Transverse colon (tissue), 4 donors: ENCODE measurements around the gene PAQR7. TPM values are rescaled to one million over a fixed set of nuclear protein-coding genes. Genes with fewer than 3 reads are reported as not detected.

Source experiments
- DNase-seq: peaks from one replicate; pipeline ENCODE4 v3.0.0-alpha.2; 2019
- H3K27ac ChIP-seq, 4 donors: fragments of 200-600 bp; sonication (generic); 2 replicates each; pipeline ENCODE4 v1.5.1; 2016 to 2018; ENCODE audit warnings: inconsistent platforms in 4 of 4
- H3K27me3 ChIP-seq: fragments of 200-600 bp; sonication (generic); 2 replicates; pipeline ENCODE4 v1.5.1; 2017; ENCODE audit warnings: inconsistent platforms
- H3K36me3 ChIP-seq, 4 donors: fragments of 200-600 bp; sonication (generic); 2 replicates each; pipeline ENCODE4 v1.5.1; 2017 to 2019; ENCODE audit warnings: inconsistent platforms in 4 of 4
- H3K4me1 ChIP-seq, 4 donors: fragments of 200-600 bp; sonication (generic); 2 replicates each; pipeline ENCODE4 v1.5.1; 2017 to 2020; ENCODE audit warnings: inconsistent platforms in 4 of 4
- H3K4me3 ChIP-seq, 4 donors: fragments of 200-600 bp; sonication (generic); 1 replicate in 1 of 4; 2 replicates in 3 of 4; pipeline versions ENCODE4 v1.5.1 to v1.6.1; 2017 to 2019; ENCODE audit warnings: inconsistent platforms in 4 of 4
- H3K9me3 ChIP-seq, 2 donors: fragments of 200-600 bp; sonication (generic); 2 replicates each; pipeline ENCODE4 v1.5.1; 2017 to 2019; ENCODE audit warnings: inconsistent platforms in 2 of 2
- EP300 ChIP-seq: sonication (generic); formaldehyde crosslinking; IDR thresholded peaks from one replicate; pipeline ENCODE4 v1.6.1; 2017; ENCODE audit warnings: antibody characterized with exemption, low read depth
- POLR2A ChIP-seq: fragments of 450-650 bp; IDR thresholded peaks from one replicate; pipeline ENCODE4 v1.6.1; 2016; ENCODE audit warnings: antibody characterized with exemption, mild to moderate bottlenecking, moderate library complexity
- POLR2AphosphoS5 ChIP-seq, 3 donors: sonication (generic); formaldehyde crosslinking; IDR thresholded peaks; one replicate each; pipeline ENCODE4 v1.6.1; 2016; ENCODE audit warnings: antibody characterized with exemption in 3 of 3
- WGBS, 2 donors: methylation state at CpG; one replicate each; pipeline ENCODE4 v1.1.5; 2018; ENCODE audit warnings: low coverage in 1 of 2; 5-methylcytosine and 5-hydroxymethylcytosine counted together
- in situ Hi-C, 4 donors: fragments of 200-750 bp; cut with MboI; loops; one replicate each; pipeline versions ENCODE4 v1.15.0 to v1.15.1; 2017; ENCODE audit warnings: low sequenced_read_pairs in 3 of 4, low pct_ligation_motif_present in 1 of 4, low pct_unique_long_range_greater_than_20kb in 1 of 4
- intact Hi-C: fragments of 100-400 bp; cut with DNase I; formaldehyde crosslinking; loops from one replicate; pipeline ENCODE4 v1.15.1; 2023; ENCODE audit warnings: low total_unique reads
- total RNA-seq, 4 donors: library from RNA; depleted of rRNA; stranded (reverse); fragments of >200 nt; gene quantifications; one replicate each; pipeline ENCODE4 v1.1.0, GENCODE V29; 2016
- TF ChIP-seq, protein P1 (sequence below), 5 experiments: fragments of 200-600 bp in 3 of 5; fragments of 450-650 bp in 2 of 5; sonication (generic) in 3 of 5; IDR thresholded peaks; 1 replicate in 2 of 5; 2 replicates in 3 of 5; pipeline ENCODE4 v1.5.1; 2016 to 2017; ENCODE audit warnings: antibody characterized with exemption in 5 of 5, inconsistent platforms in 3 of 5, mild to moderate bottlenecking in 2 of 5, moderate library complexity in 1 of 5

PAQR7 gene
- total RNA-seq, 4 donors from 2014 or later = 2.0 to 2.4 (median 2.4) TPM; not detected in 1

DNA sequence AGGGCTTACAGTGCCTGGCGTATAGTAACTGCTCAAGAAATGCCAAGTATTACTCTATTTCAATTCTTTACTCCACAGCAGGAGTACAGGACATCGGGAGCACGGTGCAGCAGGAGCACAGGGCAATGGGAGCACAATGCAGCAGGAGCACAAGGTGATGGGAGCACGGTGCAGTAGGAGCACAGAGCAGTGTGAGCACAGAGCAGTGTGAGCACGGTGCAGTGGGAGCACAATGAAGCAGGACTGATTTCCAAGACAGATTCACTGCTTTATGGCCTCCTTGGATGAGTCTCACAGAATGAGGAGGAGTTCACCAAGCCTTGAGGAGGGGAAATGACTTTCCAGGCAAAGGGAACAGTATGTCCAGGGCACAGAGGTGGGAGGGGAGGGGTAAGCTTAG is 5.0 kb upstream of the PAQR7 start:
- no peak for DNase-seq
- no peaks in the 10 kb centered on the region for H3K27me3 ChIP-seq
- H3K36me3 ChIP-seq = no peaks in the 10 kb centered on the region
- 89 to 94% methylated on average over 5 of the region's 5 CpGs for WGBS, 2 donors
- H3K27ac ChIP-seq = no peak overlapping the region
- peaks cover 0 to 8% (median 4%) of the 10 kb centered on the region in 4 donors for H3K4me1 ChIP-seq
- intact Hi-C loops (no loop called here), in situ Hi-C loops (no loop called here)
- H3K9me3 ChIP-seq = no peaks in the 10 kb centered on the region
- H3K4me3 ChIP-seq = no peak overlapping the region
- TF ChIP-seq POLR2AphosphoS5 (IDR thresholded peaks at IDR 0.05) (no peak), POLR2A (no peak), EP300 (no peak)
- TF ChIP-seq, protein P1, sequence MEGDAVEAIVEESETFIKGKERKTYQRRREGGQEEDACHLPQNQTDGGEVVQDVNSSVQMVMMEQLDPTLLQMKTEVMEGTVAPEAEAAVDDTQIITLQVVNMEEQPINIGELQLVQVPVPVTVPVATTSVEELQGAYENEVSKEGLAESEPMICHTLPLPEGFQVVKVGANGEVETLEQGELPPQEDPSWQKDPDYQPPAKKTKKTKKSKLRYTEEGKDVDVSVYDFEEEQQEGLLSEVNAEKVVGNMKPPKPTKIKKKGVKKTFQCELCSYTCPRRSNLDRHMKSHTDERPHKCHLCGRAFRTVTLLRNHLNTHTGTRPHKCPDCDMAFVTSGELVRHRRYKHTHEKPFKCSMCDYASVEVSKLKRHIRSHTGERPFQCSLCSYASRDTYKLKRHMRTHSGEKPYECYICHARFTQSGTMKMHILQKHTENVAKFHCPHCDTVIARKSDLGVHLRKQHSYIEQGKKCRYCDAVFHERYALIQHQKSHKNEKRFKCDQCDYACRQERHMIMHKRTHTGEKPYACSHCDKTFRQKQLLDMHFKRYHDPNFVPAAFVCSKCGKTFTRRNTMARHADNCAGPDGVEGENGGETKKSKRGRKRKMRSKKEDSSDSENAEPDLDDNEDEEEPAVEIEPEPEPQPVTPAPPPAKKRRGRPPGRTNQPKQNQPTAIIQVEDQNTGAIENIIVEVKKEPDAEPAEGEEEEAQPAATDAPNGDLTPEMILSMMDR (IDR thresholded peaks at IDR 0.05) = no peak

DNA sequence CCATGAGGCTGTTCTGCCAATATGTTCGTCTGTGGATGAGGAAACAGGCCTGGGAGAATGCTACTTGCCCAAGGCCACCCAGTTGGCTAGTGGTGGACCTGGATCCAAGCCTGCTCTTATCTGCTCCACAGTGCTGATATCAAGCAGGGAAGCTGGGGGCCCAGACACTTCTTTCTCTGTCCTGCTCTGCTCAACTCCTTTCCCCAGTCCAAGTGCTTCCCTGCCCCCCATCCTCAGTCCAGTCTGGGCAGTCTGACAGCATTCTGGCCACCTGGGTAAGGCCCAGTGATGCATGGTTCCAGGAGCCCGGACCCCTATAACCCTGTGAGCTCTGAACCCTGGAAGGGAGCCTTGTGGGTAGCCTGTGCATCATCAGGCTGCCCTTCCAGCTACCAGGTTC is 4.2 kb upstream of the PAQR7 start:
- no peak for DNase-seq
- intact Hi-C loops = no loop called here
- Histone ChIP-seq H3K9me3 (no peaks in the 10 kb centered on the region), H3K27me3 (no peaks in the 10 kb centered on the region), H3K27ac (no peak overlapping the region), H3K4me1 (peaks cover 3 to 15% (median 9%) of the 10 kb centered on the region in 4 donors), H3K36me3 (no peaks in the 10 kb centered on the region), H3K4me3 (no peak overlapping the region)
- no peak for TF ChIP-seq POLR2AphosphoS5 (IDR thresholded peaks at IDR 0.05)
- TF ChIP-seq EP300 = no peak
- TF ChIP-seq, protein P1 (IDR thresholded peaks at IDR 0.05) = no peak
- no peak for TF ChIP-seq POLR2A
- 61% methylated on average over 2 of the region's 2 CpGs; no CpG with 5 or more reads in 1 of the 2 donors for WGBS, 2 donors
- in situ Hi-C loops = no loop called here

DNA sequence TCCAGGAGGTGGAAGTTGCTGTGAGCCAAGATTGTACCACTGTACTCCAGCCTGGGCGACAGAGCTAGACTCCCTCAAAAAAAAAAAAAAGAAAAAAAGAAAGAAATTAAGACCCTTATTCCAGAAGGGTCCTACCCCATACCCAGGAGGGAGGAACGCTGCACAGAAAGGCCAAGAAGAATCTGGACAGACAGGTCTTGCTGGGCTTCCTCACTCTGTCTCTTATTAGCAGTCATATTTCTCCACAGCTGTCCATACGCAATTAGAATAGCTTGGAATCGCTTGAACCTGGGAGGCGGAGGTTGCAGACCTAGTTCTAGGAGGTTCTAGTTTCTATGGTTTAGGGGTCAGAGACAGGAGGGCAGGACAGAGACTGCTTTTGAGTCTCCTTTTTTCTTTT is 3.2 kb upstream of the PAQR7 start:
- WGBS, 2 donors = 60 to 68% methylated on average over 1 to 5 of the region's 5 CpGs
- Histone ChIP-seq H3K27ac (no peak overlapping the region), H3K9me3 (no peaks in the 10 kb centered on the region), H3K27me3 (no peaks in the 10 kb centered on the region), H3K36me3 (no peaks in the 10 kb centered on the region), H3K4me3 (no peak overlapping the region), H3K4me1 (peaks cover 8 to 20% (median 16%) of the 10 kb centered on the region in 4 donors)
- in situ Hi-C loops (no loop called here), intact Hi-C loops (no loop called here)
- TF ChIP-seq POLR2AphosphoS5 (IDR thresholded peaks at IDR 0.05) (no peak), POLR2A (no peak), EP300 (no peak)
- TF ChIP-seq, protein P1 (IDR thresholded peaks at IDR 0.05) = no peak
- DNase-seq = no peak

DNA sequence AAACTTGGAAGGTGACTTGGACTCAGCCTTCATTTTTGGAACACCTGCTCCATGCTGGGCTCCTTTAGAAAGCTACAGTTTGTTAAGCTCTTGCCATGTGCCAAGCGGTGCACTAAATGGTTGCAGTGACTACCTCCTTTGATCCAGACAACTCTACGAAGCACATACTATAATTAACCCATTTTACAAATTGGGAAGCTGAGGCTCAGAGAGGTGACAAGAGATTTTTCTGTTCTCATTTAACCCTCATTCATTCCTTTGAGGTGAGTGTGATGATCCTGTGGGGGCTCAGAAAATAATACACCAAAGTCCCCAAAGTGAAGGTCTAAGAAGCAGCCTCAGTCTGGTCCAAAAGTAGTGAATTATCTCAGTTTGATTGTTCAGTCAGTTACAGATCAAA is 1.6 kb upstream of the PAQR7 start:
- Histone ChIP-seq H3K36me3 (no peaks in the 10 kb centered on the region), H3K9me3 (no peaks in the 10 kb centered on the region), H3K4me1 (peaks cover 10 to 35% (median 26%) of the 10 kb centered on the region in 4 donors), H3K4me3 (no peak overlapping the region), H3K27me3 (no peaks in the 10 kb centered on the region), H3K27ac (no peak overlapping the region)
- DNase-seq = no peak
- in situ Hi-C loops = no loop called here
- intact Hi-C loops = no loop called here
- TF ChIP-seq, protein P1 (IDR thresholded peaks at IDR 0.05) = no peak
- no peak for TF ChIP-seq POLR2A
- TF ChIP-seq EP300 = no peak
- no peak for TF ChIP-seq POLR2AphosphoS5 (IDR thresholded peaks at IDR 0.05)
- 90 to 93% methylated on average over 2 of the region's 2 CpGs for WGBS, 2 donors
